ENCODE results near the gene MPZL2. TPM values are rescaled to one million over a fixed set of nuclear protein-coding genes. Genes with fewer than 3 reads are reported as not detected.

The MPZL2 gene
- total RNA-seq, 1 donor from 2014 or later, result not detected

DNA sequence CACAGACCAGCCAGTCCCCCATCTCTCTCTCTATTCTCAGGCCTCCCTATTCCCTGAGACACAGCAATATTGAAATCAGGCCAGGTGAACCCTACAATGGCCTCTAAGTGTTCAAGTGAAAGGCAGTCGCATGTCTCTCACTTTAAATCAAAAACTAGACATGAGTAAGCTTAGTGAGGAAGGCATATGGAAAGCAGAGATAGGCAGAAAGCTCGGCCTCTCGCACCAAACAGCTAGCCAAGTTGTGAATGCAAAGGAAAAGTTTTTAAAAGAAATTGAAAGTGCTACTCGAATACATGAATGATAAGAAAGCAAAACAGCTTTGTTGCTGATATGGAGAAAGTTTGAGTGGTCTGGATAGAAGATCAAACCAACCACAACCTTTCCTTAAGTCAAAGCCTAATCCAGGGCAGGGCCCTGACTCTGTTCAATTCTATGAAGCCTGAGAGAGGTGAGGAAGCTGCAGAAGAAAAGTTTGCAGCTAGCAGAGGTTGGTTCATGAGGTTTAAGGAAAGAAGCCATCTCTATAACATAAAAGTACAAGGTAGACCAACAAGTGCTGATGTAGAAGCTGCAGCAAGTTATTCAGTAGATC, 19.8 kb upstream of the MPZL2 start:
- DNase-seq (ENCODE audit: low read depth), result no peak

DNA sequence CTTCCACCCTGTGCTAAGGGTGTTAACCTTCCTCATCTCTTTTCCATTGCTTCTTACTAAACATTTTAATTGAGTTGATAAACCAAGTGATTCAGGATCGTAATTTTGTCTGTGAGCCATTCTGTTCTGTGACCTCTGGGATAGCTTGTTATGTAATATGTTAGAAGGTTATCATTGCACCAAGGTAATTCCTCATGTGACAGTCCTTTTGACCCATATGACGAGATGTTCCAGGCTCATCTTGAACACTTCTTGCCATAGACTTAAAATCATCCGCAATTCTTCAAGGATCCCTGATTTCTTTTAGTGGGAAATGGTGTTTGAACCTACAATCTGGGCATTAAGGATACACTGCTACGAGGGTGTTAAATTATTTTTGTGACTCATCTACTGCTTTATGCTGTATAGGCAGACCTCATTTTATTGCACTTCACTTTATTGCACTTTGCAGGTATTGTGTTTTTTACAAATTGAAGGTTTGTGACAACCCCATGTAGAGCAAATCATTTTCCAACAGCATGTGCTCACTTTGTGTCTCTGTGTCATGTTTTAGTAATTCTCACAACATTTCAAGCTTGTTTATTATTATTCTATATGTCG, 19.0 kb upstream of the MPZL2 start:
- DNase-seq (ENCODE audit: low read depth), result no peak

DNA sequence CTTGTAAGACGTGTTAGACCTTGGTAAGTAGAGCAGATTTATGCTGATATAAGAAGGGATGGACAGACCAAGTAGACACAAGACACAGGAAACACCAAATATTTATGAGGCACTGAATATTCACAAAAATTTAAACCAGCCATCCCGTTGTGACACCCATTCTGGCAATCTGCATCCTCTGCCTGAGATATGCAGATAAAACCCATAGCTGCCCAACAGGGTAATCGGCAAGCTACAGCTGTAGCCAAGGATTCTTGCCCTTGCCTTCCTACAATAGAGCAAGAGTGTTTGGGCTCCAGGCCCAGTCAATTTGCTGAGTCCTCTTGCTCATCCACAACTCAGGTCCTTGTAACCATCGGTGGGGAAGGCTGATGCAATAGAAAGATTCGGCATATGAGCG, 18.5 kb upstream of the MPZL2 start:
- DNase-seq (ENCODE audit: low read depth), result no peak

DNA sequence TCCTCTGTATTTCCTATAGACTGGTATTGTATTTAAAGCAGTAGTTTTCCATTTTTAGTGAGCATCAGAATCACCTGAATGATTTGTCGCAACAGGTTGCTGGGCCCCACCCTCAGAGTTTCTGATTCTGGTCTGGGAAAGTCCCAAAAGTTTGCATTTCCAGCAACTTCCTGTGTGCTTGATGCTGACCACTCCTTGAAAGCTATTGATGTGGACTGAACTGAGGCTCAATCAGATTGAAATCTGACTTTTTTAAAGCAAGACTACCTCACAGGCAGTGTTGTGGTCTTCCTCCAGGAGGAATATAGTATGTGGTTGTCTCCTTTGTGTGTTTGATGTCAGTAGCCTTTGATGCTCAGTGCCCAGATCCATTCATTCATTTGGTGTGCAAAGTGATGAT, 17.2 kb upstream of the MPZL2 start:
- DNase-seq (ENCODE audit: low read depth), result no peak

DNA sequence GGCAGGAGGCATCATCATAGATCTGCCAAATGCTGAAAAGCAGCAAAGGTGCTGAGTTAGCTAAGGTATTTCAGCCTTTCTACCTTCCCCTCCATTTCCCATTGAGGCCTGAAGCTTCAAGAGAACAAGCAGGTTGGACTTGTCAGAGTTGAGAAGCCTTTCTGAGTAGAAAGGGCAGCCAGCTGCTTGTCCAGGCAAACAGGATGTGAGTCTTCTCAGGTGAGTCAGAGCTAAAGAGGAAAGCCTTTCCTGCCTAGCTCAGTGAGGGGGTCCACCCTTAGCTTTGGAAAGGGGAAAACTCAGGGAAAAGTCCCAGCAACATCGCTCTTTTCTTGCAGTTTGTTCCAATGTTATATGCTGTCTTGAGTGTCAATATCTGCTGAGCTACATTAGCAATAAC, 13.2 kb upstream of the MPZL2 start:
- no peak for DNase-seq (ENCODE audit: low read depth)

DNA sequence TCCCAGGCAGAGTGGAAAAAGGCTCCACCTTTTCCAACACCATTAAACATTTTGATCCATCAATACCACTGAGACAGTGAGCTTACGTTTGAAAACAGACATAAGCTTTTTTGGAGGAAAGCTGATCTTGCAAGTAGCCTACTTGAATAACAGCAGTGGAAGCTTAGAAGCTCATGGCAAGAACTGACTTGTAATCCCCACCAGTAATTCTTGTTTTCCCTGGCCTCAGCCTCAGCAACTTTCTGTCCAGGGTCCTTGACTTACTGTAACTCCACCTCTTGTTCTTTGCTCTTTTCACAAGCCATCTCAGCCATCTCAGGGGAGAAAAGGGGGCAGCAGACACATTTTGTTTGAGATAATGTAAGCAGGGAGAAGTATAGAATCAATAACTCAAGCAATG, 12.3 kb upstream of the MPZL2 start:
- no peak for DNase-seq (ENCODE audit: low read depth)

DNA sequence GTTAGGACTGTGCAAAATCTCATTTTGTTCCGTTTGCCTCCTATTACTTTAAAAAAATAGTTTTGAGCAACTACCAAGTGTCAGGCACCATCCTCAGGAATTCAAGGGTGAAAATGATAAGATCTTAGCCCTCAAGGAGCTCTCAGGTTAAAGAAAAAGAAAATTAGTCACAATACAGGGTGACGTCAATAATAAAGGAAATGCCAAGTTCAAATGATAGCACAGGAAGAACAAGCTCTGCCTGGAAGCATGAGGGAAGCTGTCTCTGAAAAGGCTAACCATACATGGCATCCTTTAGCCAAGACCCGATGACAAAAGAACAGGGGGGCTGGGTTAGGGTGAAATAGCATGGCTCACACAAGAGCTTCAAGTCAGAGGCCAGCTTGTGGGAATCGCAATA, 11.1 kb upstream of the MPZL2 start:
- DNase-seq (ENCODE audit: low read depth), result no peak

DNA sequence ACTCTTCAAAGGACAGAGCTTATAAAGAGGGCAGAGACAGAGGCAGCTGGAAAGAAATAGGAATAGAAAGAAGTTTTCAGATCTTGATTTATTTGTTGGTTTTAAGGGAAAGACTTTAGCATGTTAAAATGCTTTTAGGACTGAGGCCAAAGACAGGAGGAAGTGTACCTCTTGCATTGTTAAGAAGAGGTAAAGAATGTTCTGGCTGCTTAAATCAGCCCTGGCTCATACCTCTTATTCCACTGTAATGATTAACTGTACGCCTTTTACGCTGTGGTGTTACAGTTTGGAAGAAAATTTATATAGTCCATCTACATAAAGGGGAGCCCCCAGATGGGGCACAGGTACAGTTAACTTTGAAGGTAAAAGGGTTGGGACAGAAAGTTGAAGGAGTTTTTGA, 10.1 kb upstream of the MPZL2 start:
- no peak for DNase-seq (ENCODE audit: low read depth)

DNA sequence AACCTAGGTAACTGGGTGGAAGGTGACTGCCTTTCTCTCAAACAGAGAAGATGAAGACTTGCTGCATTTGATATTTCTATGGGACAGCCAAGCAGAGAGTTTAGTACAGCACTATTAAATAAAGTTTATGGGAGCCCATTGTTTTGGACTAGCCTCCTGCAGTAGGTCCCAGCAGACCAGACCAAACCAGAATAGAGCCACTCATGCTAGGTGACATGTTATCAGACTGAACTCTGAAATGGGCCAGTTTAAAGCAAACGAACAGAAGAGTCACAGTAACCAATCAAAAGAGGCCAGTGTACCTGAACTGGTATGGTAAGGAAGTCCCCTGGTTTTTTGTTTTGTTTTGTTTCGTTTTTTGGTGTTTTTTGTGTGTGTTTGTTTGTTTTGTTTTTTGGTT, 7.9 kb upstream of the MPZL2 start:
- no peak for DNase-seq (ENCODE audit: low read depth)

DNA sequence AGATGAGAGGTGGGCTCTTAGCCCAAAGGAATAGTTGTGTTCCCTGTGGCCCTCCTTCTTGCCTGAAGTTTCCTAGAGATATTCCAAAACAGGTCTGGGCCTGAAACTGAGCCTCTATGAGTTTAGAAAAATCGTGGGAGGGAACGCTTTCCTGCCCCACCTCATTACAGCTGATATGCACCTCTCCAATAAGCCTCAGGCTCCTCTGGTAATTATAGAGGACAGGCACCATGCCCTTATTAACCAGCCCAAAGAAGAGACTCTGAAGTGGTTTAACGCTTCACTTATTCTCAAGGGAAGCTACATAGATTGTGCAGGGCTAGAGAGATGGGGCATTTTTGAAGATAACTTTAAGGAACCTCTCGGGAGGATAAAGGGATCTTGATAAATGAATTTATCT, 3.4 kb upstream of the MPZL2 start:
- no peak for DNase-seq (ENCODE audit: low read depth)

DNA sequence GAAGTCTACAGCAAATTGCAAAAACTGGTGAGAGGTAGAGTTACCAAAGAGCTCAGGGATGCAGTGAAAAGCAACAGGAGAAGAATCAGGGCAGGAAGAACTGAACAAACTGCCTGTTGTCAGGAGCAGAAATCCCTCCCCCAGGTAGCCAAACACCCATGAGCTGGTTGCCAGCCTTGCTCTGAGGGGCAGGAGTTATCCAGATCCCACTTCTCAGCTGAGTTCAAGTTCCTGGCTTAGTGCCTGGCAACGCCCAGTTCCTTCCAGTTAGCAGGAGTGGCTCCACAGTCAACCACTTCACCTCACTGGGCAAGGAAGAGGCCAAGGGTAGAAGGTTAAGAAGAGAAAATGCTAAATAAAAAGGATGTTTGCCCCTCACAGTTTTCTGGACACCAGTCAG, 1.9 kb upstream of the MPZL2 start:
- no peak for DNase-seq (ENCODE audit: low read depth)

DNA sequence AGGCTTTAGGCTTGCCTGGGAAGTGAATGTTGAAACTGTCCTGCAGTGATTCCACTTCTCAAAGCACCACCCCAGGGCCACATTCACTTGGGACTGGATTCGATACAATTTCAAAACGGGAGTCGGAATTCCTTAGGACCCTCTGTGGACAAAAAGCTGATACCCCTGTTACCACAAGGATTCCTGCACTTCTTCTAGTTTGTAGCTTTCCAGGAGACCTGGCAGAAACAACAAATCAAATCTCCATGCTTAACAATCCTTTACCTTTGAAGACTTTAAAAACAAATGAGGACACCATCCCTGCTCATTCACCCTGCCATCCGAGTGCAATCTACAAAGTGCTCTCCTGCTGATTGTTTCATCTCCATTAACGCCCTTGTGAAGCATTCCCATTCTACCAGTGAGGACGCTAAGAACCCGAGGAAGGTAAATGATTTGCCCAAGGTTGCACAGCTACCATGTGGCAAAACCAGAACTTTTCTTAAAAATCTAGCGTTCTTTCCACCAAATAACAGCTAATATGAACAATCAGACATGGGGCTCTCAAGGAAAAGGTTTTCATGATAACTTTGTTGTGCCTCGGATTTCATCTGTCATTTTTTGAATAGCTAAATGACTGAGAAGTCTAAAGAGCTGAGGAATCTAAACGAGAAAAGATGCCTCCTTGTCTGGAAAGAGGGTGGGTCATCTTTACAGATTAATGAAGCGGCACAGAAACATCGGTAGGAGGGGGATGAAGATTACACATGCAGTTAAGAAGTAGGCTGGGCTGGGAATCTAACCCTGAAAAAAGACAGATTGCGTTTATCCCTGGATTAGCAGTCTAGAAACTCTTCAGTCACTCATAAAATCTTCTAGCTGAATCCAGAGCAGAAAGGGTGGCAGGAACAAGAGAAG, 720 bp upstream of the MPZL2 start:
- DNase-seq (ENCODE audit: low read depth), result no peak

DNA sequence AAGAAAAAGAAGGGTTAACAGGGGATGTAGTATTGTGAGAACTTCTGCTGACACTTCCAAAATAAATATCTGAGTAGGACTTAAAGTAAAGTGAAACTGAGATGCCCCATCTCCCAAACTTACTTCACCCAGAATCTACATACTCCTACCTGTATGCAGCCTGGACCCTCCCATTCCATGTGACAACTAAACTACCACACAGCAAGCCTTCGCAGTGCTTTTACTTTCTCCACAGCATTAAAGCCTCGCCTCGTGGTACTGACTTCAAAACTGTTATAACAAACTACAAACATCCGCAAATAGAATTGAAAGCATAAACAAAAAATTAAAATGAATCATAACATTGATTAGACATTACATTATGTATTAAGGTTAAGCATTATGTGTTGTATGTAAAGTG, 985 bp downstream of the MPZL2 start:
- no peak for DNase-seq (ENCODE audit: low read depth)

DNA sequence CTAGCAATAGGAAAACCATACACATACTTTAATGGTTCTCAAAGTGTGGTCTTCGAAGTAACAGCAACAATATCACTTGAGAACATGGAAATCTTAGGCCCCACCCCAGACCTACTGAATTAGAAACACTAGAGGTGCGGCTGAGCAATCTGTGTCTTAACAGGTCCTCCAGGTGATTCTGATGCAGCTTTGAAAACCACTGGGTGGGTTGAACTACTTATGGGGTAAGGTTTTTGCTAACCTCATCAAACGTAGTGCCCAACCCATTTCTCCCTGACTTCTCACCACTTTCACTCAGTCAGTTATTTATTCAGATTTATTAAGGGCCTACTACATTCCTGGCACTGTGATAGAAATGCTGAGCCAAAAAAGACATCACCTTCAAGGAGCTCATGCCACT, 3.7 kb downstream of the MPZL2 start:
- no peak for DNase-seq (ENCODE audit: low read depth)

DNA sequence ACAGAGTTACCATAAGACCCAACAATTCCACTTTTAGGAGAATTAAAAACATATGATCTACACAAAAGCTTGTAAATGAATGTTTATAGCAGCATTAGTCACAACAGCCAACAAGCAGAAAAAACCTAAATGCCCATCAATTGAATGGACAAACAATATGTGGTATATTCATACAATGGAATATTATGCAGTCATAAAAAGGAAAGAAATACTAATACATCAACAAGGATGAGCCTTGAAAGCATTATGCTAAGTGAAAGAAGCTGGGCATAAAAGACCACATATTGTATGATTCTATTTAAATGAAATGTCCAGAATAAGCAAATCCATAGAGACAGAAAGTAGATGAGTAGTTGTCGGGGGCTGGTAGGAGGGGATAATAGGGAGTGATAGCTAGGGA, 5.0 kb downstream of the MPZL2 start:
- DNase-seq (ENCODE audit: low read depth), result no peak

DNA sequence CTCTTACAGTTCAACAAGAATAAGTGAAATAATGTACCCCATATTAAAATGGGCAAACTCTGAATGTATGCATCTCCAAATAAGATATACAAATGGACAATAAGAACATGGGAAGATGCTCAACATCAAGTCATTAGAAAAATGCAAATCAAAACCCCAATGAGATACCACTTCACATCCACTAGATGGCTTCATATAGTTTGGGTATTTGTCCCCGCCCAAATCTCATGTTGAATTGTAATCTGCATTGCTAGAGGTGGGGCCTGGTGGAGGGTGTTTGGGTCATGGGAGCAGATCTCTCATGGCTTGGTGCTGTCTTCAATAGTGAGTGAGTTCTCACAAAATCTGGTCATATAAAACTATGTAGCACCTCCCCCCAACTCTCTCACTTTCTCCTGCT, 5.7 kb downstream of the MPZL2 start:
- DNase-seq (ENCODE audit: low read depth), result no peak

DNA sequence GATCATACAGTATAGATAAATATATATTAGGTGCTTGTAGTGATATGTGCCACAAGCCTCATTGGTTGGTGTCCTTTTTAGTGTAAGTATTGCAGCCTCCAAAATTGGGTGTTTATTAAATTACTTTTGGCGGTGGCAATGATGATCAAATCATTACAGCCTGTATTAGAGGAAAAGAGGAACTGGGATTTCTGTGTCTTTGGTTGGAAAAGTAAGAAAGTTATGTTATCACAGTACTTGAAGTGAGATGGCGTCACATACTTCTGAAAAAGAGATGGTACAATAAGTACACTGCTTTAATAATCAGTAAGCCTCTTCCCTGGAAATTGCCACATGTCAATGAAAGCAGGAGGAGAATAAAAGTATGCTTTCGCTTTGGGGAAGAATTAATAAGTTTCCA, 11.4 kb downstream of the MPZL2 start:
- DNase-seq (ENCODE audit: low read depth), result no peak

DNA sequence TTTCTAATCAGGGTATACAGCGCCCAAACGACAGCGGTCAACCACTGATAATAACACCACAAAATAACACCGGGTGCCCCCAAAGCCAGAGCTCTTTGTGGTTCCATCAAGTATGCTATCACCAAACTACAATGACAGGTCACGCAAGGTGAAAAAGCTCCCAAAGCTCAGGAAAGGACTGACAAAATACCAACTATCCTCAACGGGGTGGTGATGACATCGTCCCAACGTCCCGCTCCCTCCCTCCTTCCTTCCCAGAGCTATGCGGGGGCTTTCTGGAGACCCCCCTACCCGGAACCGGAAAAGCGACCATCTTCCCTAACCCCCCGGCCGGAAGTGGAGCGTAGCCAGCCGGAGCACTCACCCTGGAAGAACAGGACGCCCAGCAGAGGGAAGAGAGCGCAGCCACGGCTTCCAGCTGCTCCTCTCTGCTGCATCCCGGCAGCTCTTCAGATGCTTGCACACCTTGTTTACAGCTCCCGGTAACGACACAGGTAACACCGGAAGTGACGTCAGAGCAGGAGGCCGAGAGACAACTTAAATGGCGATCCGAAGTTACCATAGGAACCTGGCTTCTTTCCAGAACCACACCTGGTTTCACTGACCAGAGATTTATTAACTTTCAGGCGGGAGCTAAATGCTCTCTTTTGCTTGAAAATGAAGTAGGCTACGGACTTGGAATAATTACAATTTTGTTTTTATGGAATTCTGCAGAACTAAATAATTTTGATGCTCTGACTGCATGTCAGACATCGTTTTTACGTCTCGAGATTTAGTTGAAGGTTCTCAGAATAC, 12.0 kb downstream of the MPZL2 start, which contains the start of gene MPZL3:
TSS of gene MPZL3 (minus strand) at position 508 of the 795 bp plus-strand sequence. CDS start at position 437, 71 bp downstream.
- DNase-seq (ENCODE audit: low read depth), result peak; percentile 11

DNA sequence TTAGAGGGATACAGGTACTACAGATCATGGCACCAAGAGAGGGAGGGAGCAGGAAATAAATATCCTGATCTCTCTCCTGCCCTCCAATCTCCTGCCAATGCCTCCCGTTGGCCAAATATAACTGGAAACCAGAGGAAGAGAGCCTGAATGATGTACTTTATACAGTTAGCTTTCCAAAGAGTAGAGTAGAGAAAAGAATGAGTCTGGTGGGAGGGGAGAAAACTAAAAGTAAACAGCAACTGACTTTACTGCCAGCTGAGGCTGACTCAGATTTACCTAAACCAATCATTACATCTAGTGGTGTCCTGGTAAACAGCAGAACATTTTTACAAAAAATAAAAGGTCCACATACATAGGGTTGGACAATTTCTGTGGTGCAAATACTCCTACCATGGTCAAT, 17.1 kb downstream of the MPZL2 start:
- DNase-seq (ENCODE audit: low read depth), result no peak

DNA sequence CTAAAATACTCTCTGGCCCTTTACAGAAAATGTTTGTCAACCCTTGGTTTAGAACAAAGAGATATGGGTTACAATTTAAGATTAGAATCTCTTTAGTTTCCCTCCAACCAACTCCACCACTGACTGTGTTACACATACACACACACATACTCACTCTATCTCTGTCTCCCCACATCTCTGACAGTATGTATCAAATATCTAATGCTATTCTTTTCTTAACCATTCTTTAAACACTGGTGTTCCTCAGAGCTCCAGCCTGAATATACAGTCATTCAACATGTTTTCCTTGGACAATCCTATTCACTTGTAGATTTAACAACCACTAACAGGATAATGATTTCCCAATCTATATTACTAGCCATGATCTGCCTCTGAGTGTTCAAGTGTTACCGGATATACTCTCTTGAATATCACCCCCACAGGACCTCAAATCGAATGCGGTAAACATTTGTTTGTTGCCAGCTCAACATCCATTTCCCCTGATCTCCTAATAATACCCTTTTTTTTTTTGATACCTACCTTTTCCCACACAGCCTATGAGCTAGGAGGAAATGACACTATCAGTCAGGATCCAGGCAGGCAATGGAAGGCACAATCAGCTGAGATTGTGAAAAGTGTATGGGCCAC, 18.0 kb downstream of the MPZL2 start:
- DNase-seq (ENCODE audit: low read depth), result no peak

All from myocyte (in vitro differentiated cells).